Putamen (tissue), 1 donor: ENCODE results near the gene ELMO1.

Experiments
- DNase-seq: peaks from one replicate; pipeline ENCODE4 v3.0.0-alpha.2; 2016; ENCODE audit warnings: low spot score

ELMO1 gene

DNA sequence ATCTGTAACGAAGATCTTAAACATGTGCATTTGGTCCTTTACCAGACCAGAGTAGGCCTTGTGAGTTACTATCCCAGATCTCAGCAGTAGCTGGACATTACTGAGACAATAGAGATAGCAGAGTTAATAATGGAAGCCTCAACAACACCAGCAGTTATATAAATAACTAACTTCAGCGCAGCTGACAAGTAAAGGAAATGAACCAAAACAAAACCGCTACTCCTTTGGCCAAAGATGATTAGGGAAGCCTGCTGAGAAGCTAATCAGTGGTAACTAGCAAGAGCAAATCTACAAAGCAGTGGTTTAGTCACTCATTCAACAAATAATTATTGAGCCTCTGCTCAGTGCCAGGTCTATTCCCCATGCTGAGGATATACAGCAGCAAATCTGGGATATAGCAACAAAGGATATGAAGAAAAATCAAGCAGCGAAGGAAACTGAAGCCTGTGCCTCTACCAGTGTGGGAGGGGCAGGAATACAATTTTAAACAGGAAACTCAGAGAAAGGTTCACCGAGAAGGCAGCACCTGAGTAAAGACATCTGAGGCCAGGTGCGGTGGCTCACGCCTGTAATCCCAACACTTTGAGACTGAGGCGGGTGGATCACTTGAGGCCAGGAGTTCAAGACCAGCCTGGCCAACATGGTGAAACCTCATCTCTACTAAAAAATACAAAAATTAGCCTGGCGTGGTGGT, 103.6 kb downstream of the ELMO1 start:
- DNase-seq = no peak

DNA sequence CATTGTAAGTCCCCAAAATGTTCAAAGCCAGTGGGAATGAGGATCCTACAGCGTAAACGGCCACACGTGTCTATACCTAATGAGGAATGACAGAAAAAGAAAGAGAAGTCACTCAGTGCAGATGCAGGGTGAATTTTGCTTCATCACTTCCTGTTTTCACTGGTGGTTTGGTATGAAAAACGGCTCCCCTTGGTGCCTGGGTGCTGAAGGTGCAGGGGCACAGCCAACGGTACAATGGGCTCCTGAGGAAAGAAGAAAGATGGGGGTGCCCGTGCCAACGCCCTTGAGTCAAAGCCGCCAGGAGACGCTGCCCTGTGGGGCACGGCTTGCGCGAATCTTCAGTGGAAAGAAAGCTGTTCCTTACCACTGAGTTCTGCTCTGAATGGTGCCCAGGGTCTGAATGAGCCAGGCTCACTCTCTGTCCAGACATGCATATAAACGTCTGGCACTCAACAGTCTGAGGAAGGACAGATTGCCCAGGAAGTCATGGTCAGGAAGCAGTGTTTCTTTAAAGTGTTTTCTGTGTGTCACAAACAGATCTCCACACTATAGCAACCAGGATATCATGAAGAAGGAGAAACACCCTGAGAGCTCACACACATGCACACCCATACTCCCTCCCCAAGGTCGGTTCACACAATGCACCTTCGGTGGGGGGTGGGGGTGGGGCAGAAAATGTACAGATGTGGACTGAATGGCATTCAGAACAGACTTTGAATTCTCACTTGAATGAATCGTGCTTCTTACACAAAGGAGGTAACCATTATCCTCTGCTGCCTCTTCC, 105.8 kb downstream of the ELMO1 start:
- DNase-seq = no peak

DNA sequence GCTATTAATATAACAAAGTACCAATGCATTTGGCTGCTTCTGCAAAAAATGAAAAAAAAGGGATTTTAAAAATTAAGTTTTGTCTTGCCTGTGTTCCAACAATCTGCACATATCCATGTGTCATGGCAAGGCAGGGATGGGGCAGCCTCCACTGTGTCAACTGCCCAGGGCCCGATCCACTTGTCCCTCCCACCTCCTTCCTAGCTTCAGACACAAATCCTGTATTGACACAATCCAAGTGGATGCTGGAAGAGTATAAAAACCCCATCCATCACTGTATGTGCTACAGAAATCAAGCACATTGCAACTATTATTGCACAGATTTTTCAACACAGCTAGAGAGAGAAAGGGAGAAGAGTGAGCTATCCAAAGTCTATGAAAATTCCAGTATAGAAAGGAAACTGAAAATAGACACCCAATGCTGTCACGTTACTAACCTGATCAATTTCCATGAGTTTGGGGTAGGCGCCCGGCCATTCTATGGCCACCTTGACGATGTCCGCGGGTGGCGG, 106.4 kb downstream of the ELMO1 start:
- no peak for DNase-seq

DNA sequence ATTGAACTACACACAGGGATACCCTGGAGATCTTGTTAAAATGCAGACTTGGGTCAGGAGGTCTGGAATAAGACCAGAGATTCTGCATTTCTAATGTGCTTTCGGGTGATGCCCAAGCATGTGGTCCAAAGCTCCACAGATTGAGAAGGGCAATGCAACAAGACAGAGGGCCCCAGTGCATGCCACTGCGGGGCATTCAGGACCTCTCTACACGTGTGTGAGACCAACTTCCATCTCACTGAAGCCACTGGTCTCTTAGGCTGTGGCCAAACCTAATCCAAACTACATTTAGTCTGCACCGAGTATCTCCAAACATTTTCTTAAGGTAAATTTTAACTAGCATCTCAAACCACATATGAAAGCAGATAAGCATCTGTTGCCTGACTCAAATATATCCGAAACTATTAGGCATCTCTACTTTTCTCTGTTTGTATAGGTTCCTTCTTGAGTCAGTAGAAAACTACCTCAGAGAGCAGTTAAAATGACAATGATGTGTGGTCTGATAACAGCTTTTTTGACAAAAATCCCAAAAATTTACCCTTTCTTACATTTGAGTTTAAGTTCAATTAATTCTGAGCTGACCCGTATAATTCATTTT, 107.5 kb downstream of the ELMO1 start:
- DNase-seq = no peak

DNA sequence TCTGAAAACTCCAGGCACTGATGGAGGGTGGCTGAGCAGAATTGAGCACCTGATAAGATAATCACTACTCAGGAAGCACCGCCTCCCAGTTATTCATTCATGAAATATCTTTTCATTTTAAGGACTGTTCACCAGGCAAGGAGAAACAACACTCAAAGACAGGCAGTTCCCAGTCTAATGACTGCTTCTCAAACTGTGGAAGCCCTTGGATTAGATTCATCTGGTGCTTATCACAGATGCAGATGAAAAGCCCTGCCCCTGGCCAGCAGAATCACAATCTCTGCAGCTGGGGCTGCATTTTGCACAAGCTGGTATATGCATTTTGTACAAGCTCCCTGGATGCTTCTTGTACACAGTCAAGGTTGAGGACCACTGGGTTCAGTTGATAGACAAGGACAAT, 109.7 kb downstream of the ELMO1 start:
- DNase-seq = no peak

DNA sequence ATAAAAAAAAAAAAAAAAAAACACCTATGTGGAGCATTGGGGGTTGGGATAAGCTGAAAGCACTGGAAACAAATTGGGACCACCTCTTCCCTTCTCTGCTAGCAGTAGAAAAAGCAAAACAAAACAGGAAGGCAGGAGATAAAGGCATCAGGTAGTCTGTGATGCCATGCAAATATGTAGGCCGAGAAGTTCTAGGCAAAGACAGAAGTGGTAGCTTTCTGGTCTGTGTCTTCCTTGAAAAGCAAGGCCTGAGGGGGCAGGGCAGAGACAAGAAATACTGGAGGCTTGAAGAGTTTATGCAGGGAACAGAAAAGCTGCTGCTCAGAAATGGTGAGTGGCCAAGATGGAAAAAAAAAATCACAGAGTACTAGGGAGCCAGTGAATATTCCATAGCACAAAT, 111.1 kb downstream of the ELMO1 start:
- no peak for DNase-seq

DNA sequence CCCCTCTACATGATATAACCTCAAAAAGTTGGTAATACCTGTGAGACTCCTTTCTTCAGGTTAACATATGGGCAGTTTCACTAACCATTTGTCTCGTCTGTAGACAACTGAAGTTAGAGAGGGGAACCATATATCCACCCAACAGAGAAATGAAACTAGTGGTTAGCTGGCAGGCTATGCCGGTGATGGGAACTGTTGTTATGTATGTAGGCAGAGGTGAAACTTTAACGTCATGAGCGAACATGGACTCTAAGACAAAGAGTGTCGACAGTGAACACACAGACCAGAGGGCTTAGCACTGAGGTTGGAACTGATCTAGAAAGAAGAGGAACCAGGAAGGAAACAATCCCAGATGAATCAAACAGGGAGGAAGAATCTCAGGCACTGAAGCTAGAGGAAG, 112.4 kb downstream of the ELMO1 start:
- DNase-seq = no peak

DNA sequence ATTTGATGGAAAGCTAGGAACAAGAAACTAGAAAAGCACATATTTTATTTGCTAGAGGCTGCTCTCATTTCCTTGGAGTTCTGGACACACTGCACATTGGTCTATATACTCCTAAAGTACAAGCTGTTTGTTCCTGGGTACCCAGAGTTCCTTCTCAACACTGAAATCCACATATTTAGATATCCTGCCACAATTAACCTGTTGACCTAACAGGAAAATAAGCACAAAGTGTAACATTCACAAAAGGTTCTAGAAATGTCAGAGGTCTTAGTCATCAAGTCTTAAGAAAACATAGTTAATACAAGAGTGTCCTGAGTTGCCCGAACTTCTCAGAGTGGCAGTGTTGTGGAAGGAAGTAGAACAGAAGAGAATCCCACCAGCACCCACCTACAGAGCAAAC, 115.6 kb downstream of the ELMO1 start:
- DNase-seq = no peak

DNA sequence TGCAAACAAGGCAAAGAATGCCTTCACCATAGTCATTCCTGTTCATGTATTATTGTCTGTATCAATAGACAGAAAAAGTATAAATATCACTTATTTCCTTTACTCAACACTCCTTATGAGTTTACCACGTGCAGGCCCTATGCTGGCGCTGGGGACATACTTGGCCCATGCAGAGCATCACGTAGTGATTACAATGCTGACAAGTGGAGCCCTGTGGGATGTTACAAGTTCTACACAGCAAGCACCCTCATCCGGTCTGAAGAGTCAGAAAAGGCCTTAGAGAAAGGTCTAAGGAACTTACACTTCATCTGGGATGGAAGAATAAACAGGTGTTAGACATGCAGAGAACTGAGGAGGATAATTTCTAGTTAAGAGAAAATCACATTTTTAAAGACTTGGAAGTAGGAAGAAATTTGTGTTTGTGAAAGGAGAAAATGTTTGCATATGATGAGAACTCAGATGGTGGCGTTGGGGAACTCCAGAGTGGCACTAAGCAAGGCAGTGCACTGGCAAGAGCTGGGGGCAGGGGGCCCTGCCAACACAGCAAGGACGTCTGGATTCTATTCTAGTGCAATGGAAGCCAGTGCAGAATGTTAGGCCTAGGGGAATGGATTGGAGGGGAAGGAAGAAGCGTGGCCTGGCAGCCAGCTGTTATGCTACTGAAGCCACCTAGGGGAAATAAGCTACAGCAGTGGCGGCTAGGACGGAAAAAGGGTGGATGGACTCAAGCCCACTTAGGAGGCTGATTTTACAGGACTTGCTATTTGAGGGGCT, 116.2 kb downstream of the ELMO1 start:
- DNase-seq = no peak

DNA sequence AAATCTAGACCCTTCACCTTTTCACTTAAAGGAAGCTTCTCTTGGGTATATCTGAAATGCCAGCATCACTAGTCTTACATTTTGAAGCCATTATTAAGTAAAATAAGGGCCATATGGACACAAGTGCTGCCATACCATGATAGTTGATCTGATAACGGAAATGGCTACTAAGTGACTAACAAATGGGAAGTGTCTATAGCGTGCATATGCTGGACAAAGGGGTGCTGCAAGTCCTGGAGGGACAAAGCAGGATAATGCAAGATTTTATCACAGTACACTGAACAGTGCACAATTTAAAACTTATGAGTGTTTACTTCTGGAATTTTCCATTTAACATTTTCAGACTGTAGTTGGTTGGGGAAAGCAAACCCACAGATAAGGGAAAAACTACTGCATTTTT, 117.9 kb downstream of the ELMO1 start:
- no peak for DNase-seq

DNA sequence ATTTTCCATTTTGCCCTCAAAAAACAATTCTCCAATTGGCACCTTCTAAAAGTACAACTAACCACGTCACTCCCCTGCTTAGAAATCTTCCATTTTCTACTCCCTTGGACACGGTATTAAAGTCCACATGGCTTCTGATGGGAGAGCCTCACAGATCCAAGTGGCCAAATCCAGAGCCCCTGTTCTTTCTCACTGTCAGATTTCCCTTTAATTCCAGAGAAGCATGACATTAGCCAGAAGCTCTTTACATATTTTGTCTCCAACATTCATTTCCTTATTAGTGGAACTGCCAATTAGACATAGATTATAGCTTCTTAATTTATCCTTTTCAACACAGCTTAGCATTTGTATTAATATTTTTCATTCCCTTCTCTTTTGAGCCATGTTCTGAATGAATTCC, 118.7 kb downstream of the ELMO1 start:
- DNase-seq = no peak

DNA sequence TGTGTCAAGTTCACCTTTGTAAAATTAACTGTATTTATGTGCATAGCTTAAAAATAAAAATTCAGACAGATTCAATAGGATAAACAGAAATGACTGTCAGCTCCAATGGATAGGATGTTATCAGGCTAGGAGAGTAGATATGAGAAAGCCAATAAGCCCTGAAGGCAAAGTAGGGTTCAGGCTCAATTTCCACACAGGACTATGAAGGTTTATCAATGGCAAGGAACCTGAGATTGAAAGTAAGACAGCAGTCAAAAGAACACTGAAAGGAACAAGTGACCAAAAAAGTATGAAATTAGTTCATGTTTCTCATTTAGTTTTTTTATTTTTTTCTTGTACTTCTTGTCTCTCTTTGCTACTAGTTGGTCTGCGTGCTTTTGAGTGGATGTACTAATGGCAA, 121.4 kb downstream of the ELMO1 start:
- DNase-seq = no peak

DNA sequence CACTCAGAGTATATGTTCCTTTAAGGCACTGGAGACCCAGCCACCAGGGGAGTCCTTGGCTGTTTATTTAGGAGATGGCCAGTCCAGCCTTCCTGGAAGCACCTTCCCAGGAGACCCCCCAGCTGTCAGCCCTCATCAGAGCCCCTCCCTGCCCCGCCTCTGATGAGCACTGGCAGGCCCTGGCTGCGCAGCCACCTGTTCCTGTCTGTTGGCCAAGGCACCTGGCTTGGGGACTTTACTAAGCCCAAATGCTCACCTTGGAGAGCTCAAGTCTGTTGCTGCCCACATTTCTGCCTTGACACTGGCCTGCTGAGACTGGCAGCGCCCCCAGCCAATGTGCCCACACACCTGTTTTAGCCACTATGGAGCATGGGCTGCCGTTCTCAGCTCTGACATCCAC, 124.7 kb downstream of the ELMO1 start:
- DNase-seq = no peak

DNA sequence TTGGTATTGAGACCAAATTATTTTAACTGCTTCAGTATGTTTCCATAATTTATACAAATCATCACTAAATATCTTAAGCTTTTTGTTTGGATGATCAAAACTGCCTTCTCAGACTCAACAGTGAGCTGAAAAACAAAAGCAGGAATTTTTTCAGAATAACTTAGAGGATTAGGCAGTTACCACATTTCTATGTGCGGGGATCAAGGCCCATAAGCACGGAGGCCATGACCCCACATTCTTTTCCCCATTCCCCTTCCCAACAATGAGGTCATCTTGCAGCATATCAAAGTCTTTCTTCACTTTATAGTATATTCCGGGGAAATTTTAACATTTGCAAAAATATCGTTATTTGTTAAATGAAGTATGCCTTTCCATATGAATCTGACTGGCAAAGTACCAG, 125.8 kb downstream of the ELMO1 start:
- no peak for DNase-seq

DNA sequence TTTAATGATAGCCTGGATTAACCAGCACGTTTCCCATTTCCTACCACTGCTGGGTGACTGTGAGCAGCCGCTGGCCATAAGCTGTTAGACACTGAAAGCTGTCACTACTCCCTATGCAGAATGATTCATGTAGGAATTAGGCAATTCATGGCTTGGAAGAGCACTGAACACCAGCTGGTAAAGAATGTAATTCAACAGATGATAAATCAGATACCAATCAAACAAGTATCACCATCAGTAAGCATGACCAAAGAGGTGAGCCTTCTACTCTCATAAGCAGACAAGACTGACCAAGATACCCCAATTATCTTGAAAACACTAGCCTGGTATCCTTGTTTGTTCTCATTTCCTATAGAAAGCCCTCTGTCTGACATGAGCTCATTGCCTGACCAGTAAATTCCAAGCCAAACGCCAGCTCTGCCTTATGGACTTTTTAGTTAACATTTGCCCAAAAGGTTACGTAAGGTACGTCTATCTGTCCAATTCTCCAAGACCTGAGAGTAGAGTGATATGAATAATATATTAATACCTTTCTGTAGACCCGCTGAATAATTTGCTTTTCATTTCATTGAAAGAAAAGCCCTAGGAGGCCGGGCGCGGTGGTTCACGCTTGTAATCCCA, 127.7 kb downstream of the ELMO1 start:
- DNase-seq = no peak

DNA sequence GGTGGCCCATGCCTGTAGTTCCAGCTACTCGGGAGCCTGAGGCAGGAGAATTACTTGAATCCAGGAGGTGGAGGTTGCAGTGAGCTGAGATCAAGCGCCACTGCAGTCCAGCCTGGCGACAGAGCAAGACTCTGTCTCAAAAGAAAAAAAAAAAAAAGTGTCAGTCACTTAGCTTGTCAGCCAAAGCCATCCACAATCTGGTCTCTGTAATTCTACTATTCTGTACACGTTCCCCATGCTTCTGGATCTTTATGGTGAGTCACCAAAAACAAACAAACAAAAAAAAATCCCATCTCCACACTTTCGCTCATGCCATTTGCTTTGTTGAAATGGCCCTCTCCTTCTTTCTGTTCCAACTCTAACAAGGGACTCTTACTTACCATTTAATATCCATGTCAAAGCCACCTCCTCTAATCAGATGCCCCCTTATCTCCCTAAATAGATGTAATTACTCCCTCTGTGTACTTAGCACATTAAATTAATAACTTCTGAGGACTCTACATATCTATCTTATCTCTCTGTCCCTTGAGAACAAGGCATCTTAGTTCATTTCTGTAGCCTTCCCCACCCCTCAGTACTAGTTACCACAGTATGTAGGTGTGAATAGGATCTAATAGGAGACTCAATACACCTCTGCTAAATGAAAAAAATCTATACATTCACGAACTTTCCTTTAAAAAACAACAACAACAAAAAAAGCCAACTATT, 128.4 kb downstream of the ELMO1 start:
- peak; percentile 58 for DNase-seq

DNA sequence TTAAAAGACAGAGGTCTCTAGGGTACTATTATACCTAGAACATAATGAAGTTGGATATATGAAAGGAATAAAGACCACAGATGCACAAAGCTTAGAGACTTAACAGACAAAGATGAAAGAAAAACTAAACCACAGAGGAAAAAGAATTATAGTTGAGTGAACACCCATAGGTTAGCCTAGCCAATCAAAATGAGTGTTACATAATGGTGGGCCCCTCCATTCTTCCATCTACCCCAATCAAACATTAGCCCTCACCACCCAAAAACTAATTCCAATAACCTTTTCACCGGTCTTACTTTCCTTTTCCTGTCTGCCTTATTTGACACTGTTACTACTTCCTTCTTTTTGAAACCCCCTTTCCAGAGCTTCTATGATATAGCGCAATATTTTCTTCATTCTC, 130.1 kb downstream of the ELMO1 start:
- no peak for DNase-seq

DNA sequence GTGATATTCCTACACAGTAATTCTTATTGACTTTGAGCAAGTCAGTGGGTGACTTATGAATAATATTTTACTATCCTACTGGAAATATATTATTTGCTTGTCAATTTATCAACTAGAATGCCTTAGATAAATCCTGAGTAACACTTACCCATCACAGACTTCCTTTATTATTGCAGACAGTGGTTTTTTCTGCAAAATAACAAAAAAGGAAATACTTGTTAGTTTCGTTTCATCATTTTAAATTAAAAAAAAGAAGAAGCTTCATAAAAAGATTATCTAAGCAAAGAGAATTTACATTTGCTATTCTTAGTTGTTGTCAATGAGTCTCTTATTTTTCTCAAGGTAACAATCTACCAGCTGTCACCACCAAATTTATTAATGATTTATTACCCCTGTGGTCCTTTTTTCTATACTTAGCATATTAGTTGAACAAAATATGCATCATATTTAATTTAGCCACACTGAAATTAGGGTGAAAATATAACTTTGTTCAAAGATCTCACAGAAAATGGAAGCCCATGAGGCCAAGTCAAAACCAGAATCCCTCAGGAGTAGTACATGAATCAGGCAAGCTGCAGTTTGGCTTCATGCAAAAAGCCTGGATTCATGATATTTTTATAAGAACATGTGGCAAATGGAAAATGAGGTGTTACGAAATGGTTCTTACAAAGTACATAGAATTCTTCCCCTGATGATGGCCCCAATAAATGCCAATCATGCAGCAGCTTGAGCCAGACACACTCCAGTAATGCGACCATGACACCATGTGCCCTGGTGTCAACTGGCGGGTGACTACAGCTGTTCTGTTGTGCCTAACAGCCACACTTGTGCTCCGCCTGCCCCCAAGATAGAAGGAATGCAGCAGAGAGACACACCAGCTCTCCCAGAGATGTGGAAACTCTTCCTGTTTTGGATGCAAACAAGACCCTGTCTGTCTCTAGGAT, 132.6 kb downstream of the ELMO1 start:
- DNase-seq = no peak

DNA sequence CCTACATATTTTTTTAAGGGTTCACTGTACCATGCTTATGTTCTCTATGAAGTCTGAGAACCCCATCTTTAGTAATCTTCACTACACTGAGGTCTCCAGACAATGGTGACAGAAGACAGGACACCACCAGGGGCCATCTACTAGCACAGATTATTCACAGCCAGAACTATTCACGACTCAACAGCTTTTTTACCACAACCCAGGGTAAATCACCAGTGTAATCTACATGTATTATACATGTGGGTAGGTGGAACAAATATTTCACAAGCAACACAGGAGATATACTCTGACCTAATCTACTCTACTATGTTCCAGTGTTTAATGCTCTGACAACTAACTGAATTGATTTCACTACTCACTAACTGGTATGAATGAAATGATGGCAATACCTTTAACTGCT, 136.1 kb downstream of the ELMO1 start:
- no peak for DNase-seq

DNA sequence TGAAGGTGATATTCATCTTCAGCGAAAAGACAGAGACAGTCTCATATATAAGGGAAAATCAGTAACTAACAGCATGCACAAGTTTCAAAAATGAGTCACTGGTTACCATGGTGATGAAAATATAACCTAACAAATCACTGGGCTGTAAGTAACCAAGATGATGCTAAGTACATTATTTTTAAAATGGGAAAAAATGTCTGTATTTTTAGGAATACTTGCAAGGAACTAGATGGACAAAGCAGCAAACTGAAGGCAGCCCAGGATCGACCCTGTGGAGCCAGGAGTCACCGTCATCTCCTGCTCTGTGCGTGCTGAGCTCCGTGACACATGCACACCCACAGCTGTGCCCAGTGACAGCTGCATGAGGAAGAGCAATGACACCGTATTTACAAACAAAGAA, 137.3 kb downstream of the ELMO1 start:
- DNase-seq = no peak
